Measurements from ENCODE around the gene SPTBN4.
"Not testable (repeated sequence)": the region's sequence is repeated elsewhere in the genome, so short reads cannot be mapped to it uniquely, and the experiment has no call there.

Gene SPTBN4

GRCh38 chr19:40466985-40467734 lies at the start of gene SPTBN4:
SPTBN4 (plus strand) TSS chr19:40467001; CDS start chr19:40472622, 5,621 bp downstream.
- DNase-seq: no peak

GRCh38 chr19:40417643-40417981 lies 49.2 kb upstream of the SPTBN4 start:
- no peak for DNase-seq

- no peak for DNase-seq
Observed at GRCh38 chr19:40418040-40418439, 48.8 kb upstream of the SPTBN4 start.

GRCh38 chr19:40419066-40419612 lies 47.7 kb upstream of the SPTBN4 start:
- DNase-seq: no peak

GRCh38 chr19:40419780-40420179 lies 47.0 kb upstream of the SPTBN4 start:
- no peak for DNase-seq

- no peak for DNase-seq
Observed at GRCh38 chr19:40420451-40420765, 46.4 kb upstream of the SPTBN4 start.

GRCh38 chr19:40420766-40421765 lies 45.7 kb upstream of the SPTBN4 start:
- peak; percentile 88 for DNase-seq

GRCh38 chr19:40421993-40422747 lies 44.6 kb upstream of the SPTBN4 start:
- DNase-seq: no peak

- DNase-seq: no peak
Observed at GRCh38 chr19:40422748-40423566, 43.8 kb upstream of the SPTBN4 start.

- no peak for DNase-seq
Observed at GRCh38 chr19:40423938-40424337, 42.9 kb upstream of the SPTBN4 start.

- no peak for DNase-seq
Observed at GRCh38 chr19:40424637-40425449, 42.0 kb upstream of the SPTBN4 start.

GRCh38 chr19:40425450-40426287 lies 41.1 kb upstream of the SPTBN4 start, which contains the start of gene SERTAD1:
SERTAD1 (minus strand) TSS chr19:40425992; CDS start chr19:40423546, 2,446 bp downstream.
- DNase-seq: peak; percentile 97

- not testable (repeated sequence) for DNase-seq
Observed at GRCh38 chr19:40428197-40428596, 38.6 kb upstream of the SPTBN4 start.

- DNase-seq: not testable (repeated sequence)
Observed at GRCh38 chr19:40430242-40430641, 36.6 kb upstream of the SPTBN4 start.

- DNase-seq: no peak
Observed at GRCh38 chr19:40431698-40432097, 35.1 kb upstream of the SPTBN4 start.

GRCh38 chr19:40432760-40433159 lies 34.0 kb upstream of the SPTBN4 start:
- DNase-seq: not testable (repeated sequence)

GRCh38 chr19:40433391-40434216 lies 33.2 kb upstream of the SPTBN4 start:
- peak; percentile 64 for DNase-seq

- DNase-seq: no peak
Observed at GRCh38 chr19:40438284-40438683, 28.5 kb upstream of the SPTBN4 start.

GRCh38 chr19:40441719-40442253 lies 25.0 kb upstream of the SPTBN4 start:
- no peak for DNase-seq
